H1 (cell line): Measurements from ENCODE around the gene VEZT.

Source experiments
- CEBPB ChIP-seq: IDR thresholded peaks from 2 replicates; pipeline ENCODE4 v1.6.1; 2012; ENCODE audit warnings: low read depth, low read length
- CREB1 ChIP-seq: IDR thresholded peaks from 2 replicates; pipeline ENCODE4 v1.6.1; 2012; ENCODE audit warnings: inconsistent platforms
- CTCF ChIP-seq, 3 experiments: IDR thresholded peaks; 1 replicate in 2 of 3; 2 replicates in 1 of 3; pipeline versions ENCODE4 v1.5.1 to v1.6.1; 2011; ENCODE audit warnings: low read length in 3 of 3, mild to moderate bottlenecking in 3 of 3, inconsistent platforms in 2 of 3, low read depth in 1 of 3, moderate library complexity in 1 of 3; ENCODE audit not compliant: insufficient read depth in 1 of 3; ENCODE audit errors: control extremely low read depth in 1 of 3
- EZH2 ChIP-seq: fragments of 200-600 bp; sonication (generic); IDR thresholded peaks from 2 replicates; pipeline ENCODE4 v1.7.1; 2012; ENCODE audit warnings: low read depth, mild to moderate bottlenecking, moderate library complexity, low read length, inconsistent platforms; ENCODE audit not compliant: severe bottlenecking
- JUND ChIP-seq: IDR thresholded peaks from 2 replicates; pipeline ENCODE4 v1.6.1; 2011; ENCODE audit warnings: mild to moderate bottlenecking, improper control_type of control experiment, low read length
- KDM1A ChIP-seq: fragments of 200-600, 300-600 bp; sonication (generic); IDR thresholded peaks from 2 replicates; pipeline ENCODE4 v1.7.1; 2016; ENCODE audit warnings: mild to moderate bottlenecking, low read length, borderline replicate concordance
- MAX ChIP-seq: IDR thresholded peaks from 2 replicates; pipeline ENCODE4 v1.6.1; 2012; ENCODE audit warnings: inconsistent platforms
- POLR2A ChIP-seq, 2 experiments: IDR thresholded peaks; 1 replicate in 1 of 2; 2 replicates in 1 of 2; pipeline ENCODE4 v1.6.1; 2011; ENCODE audit warnings: low read depth in 2 of 2, low read length in 2 of 2, mild to moderate bottlenecking in 2 of 2; ENCODE audit errors: control extremely low read depth in 1 of 2
- POLR2AphosphoS5 ChIP-seq: IDR thresholded peaks from 2 replicates; pipeline ENCODE4 v1.6.1; 2011; ENCODE audit warnings: low read depth, low read length
- RAD21 ChIP-seq, 2 experiments: IDR thresholded peaks in 1 of 2; conservative IDR thresholded peaks in 1 of 2; 2 replicates each; pipeline ENCODE4 v1.6.1; 2011; ENCODE audit warnings: low read depth in 2 of 2, low read length in 2 of 2, improper control_type of control experiment in 1 of 2, inconsistent platforms in 1 of 2, mild to moderate bottlenecking in 1 of 2, moderate library complexity in 1 of 2
- TAF1 ChIP-seq: IDR thresholded peaks from 2 replicates; pipeline ENCODE4 v1.6.1; 2011; ENCODE audit warnings: mild to moderate bottlenecking, low read depth, low read length
- TF ChIP-seq, protein P1 (sequence below): IDR thresholded peaks from 2 replicates; pipeline ENCODE4 v1.6.1; 2011; ENCODE audit warnings: low read length, improper control_type of control experiment
- TF ChIP-seq, protein P2 (sequence below): IDR thresholded peaks from 2 replicates; pipeline ENCODE4 v1.6.1; 2012; ENCODE audit warnings: inconsistent platforms

GRCh38 chr12:95326445-95326844 is 108.8 kb downstream of the VEZT start:
- no peak for TF ChIP-seq CEBPB
- TF ChIP-seq MAX: no peak
- no peak for TF ChIP-seq POLR2A (IDR thresholded peaks at IDR 0.05; ENCODE audit: control extremely low read depth in 1 of 2, low read depth in 2 of 2, low read length in 2 of 2)
- TF ChIP-seq, protein P1, sequence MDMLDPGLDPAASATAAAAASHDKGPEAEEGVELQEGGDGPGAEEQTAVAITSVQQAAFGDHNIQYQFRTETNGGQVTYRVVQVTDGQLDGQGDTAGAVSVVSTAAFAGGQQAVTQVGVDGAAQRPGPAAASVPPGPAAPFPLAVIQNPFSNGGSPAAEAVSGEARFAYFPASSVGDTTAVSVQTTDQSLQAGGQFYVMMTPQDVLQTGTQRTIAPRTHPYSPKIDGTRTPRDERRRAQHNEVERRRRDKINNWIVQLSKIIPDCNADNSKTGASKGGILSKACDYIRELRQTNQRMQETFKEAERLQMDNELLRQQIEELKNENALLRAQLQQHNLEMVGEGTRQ: no peak
- TF ChIP-seq TAF1: no peak
- TF ChIP-seq CTCF (IDR thresholded peaks at IDR 0.05; ENCODE audit: control extremely low read depth in 1 of 3, insufficient read depth in 1 of 3, low read depth in 1 of 3, low read length in 3 of 3): no peak
- no peak for TF ChIP-seq CREB1
- TF ChIP-seq EZH2: no peak
- TF ChIP-seq, protein P2, sequence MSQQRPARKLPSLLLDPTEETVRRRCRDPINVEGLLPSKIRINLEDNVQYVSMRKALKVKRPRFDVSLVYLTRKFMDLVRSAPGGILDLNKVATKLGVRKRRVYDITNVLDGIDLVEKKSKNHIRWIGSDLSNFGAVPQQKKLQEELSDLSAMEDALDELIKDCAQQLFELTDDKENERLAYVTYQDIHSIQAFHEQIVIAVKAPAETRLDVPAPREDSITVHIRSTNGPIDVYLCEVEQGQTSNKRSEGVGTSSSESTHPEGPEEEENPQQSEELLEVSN: no peak
- no peak for TF ChIP-seq JUND
- TF ChIP-seq RAD21 (IDR thresholded peaks at IDR 0.05 in 1 of 2, conservative IDR thresholded peaks at IDR 0.05 in 1 of 2; ENCODE audit: low read depth in 2 of 2, low read length in 2 of 2): no peak
- no peak for TF ChIP-seq POLR2AphosphoS5
- TF ChIP-seq KDM1A: no peak
